ENCODE results near the gene ANKRD28. TPM values are rescaled to one million over a fixed set of nuclear protein-coding genes. Genes with fewer than 3 reads are reported as not detected.
"Not testable (repeated sequence)": the region's sequence is repeated elsewhere in the genome, so short reads cannot be mapped to it uniquely, and the experiment has no call there.

Gene ANKRD28
- 273 and 279 TPM in 2 replicates for total RNA-seq (2014; rRNA removed; shearing (Covaris generic))
- 120 and 151 TPM in 2 replicates for polyA plus RNA-seq (2015; cell fraction: cytosol; rRNA removed)
- polyA plus RNA-seq (2015; cell fraction: nucleus; rRNA removed) = 671 and 692 TPM in 2 replicates

- DNase-seq (ENCODE audit: low read depth, low spot score) = peak; percentile 98
- in situ Hi-C loops (cut with HindIII; ENCODE audit: low pct_unique_long_range_greater_than_20kb, low sequenced_read_pairs) = no loop called here
These were observed at the start of gene ANKRD28 for GRCh38 chr3:15797642-15798303. Gene ANKRD28 (minus strand): TSS chr3:15797979. CDS start chr3:15796521, 1,458 bp downstream.

- in situ Hi-C loops (cut with HindIII; ENCODE audit: low pct_unique_long_range_greater_than_20kb, low sequenced_read_pairs) = no loop called here
- DNase-seq (ENCODE audit: low read depth, low spot score) = no peak
These were observed 49.5 kb upstream of the ANKRD28 start for GRCh38 chr3:15847239-15847638.

DNA sequence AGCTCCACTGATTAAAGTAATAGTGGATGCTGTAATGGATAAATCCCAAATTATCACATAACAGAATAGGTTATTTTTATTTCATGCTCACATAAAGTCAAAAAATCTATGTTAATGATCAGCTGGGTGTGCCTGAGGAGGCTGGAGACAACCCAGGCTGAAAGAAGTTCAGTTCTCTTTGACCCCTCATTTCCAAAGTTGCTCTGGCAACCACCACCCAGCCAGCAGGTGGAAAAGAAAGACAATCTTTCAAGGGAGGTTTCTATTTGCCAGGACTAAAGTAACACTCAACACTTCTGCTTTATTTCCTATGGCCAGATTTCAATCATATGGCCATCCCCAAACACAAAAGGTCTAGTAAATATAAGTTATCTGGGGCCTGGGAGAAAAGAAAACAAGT is 48.8 kb upstream of the ANKRD28 start:
- no peak for DNase-seq (ENCODE audit: low read depth, low spot score)
- in situ Hi-C loops (cut with HindIII; ENCODE audit: low pct_unique_long_range_greater_than_20kb, low sequenced_read_pairs) = no loop called here

- in situ Hi-C loops (cut with HindIII; ENCODE audit: low pct_unique_long_range_greater_than_20kb, low sequenced_read_pairs) = no loop called here
These were observed 47.7 kb upstream of the ANKRD28 start for GRCh38 chr3:15845475-15845874.

GRCh38 chr3:15844889-15845288 is 47.1 kb upstream of the ANKRD28 start:
- DNase-seq (ENCODE audit: low read depth, low spot score) = no peak
- in situ Hi-C loops (cut with HindIII; ENCODE audit: low pct_unique_long_range_greater_than_20kb, low sequenced_read_pairs) = no loop called here

More at GRCh38 chr3:15845475-15845874, 47.7 kb upstream of the ANKRD28 start:
- no peak for DNase-seq (ENCODE audit: low read depth, low spot score)

GRCh38 chr3:15841091-15841973 is 43.6 kb upstream of the ANKRD28 start:
- DNase-seq (ENCODE audit: low read depth, low spot score); in situ Hi-C loops (cut with HindIII; ENCODE audit: low pct_unique_long_range_greater_than_20kb, low sequenced_read_pairs): not testable (repeated sequence)

- DNase-seq (ENCODE audit: low read depth, low spot score) = no peak
- in situ Hi-C loops (cut with HindIII; ENCODE audit: low pct_unique_long_range_greater_than_20kb, low sequenced_read_pairs) = no loop called here
These were observed 41.8 kb upstream of the ANKRD28 start for GRCh38 chr3:15839568-15839967.

GRCh38 chr3:15831927-15832326 is 34.1 kb upstream of the ANKRD28 start:
- DNase-seq (ENCODE audit: low read depth, low spot score) = no peak
- in situ Hi-C loops (cut with HindIII; ENCODE audit: low pct_unique_long_range_greater_than_20kb, low sequenced_read_pairs) = no loop called here

DNA sequence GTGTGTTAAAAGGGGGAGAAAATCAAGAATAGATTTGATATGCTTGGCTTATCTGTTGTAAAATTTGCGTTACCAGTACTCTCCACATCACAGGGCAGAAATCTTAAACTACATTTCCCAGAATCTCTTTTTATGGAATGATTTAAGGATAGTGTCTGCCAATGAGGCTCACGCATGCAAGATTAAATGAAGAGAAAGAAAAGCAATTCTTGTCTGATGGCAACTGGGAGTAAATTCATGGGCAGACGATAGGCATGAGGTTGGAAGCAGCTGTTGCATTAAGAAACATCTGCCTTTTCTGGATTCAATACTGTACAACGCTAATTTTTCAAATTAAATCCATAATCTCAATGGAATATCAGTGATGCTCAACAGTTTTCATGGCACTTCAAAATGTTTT is 27.2 kb upstream of the ANKRD28 start:
- in situ Hi-C loops (cut with HindIII; ENCODE audit: low pct_unique_long_range_greater_than_20kb, low sequenced_read_pairs) = no loop called here
- no peak for DNase-seq (ENCODE audit: low read depth, low spot score)

DNA sequence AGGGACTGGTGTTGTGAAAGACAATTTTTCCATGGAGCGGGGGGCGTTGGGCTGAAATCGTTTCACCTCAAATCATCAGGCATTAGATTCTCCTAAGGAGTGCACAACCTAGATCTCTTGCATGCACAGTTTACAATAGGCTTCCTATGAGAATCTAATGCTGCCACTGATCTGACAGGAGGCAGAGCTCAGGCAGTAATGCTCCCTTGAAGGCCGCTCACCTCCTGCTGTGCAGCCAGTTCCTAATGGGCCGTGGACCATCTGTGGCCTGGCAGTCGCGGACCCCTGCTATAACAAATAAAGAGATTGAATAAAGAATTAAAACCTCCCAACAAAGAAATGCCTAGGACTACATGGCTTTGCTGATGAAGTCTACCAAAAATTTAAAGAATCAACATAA is 25.3 kb upstream of the ANKRD28 start:
- in situ Hi-C loops (cut with HindIII; ENCODE audit: low pct_unique_long_range_greater_than_20kb, low sequenced_read_pairs) = no loop called here

DNA sequence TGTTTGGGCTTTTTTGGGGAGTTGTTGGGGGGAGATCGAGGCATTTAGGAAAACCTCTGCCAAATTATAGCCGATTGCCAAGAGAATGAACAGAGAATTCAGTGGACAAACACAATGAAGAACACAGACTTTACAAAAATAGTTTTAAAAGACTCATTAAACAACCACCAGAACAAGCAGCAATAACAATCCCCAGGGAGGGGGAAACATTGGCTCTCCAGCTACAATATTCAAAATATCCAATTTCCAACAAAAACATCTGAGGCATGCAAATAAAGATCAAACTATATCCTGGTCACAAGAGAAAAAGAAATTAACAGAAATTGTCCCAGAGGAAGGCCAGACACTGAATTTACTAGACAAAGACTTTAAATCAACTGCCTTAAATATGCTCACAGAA is 24.5 kb upstream of the ANKRD28 start:
- no peak for DNase-seq (ENCODE audit: low read depth, low spot score)
- in situ Hi-C loops (cut with HindIII; ENCODE audit: low pct_unique_long_range_greater_than_20kb, low sequenced_read_pairs) = no loop called here

More for the DNA sequence above, 25.3 kb upstream of the ANKRD28 start:
- DNase-seq (ENCODE audit: low read depth, low spot score) = no peak

DNA sequence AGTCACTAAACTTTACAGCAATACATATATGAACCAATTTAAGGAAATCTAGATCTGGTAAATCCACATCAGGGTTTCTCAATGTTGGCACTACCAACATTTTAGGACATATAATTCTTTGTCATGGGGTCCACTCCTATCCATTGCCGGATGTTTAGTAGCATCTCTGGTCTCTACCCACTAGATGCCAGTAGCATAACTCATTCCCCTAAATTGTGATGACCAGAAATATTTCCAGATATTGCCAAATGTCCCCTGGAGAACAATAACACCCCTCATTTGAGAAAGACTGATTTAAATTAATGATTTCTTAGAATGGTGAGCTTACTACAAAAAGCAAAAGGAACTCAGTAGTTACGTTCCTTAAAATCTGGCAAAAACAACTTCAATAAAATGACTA is 23.1 kb upstream of the ANKRD28 start:
- in situ Hi-C loops (cut with HindIII; ENCODE audit: low pct_unique_long_range_greater_than_20kb, low sequenced_read_pairs) = no loop called here
- peak; percentile 52 for DNase-seq (ENCODE audit: low read depth, low spot score)

GRCh38 chr3:15819576-15819975 is 21.8 kb upstream of the ANKRD28 start:
- DNase-seq (ENCODE audit: low read depth, low spot score) = no peak
- in situ Hi-C loops (cut with HindIII; ENCODE audit: low pct_unique_long_range_greater_than_20kb, low sequenced_read_pairs) = no loop called here

GRCh38 chr3:15819043-15819442 is 21.3 kb upstream of the ANKRD28 start:
- DNase-seq (ENCODE audit: low read depth, low spot score) = no peak
- in situ Hi-C loops (cut with HindIII; ENCODE audit: low pct_unique_long_range_greater_than_20kb, low sequenced_read_pairs) = no loop called here

DNA sequence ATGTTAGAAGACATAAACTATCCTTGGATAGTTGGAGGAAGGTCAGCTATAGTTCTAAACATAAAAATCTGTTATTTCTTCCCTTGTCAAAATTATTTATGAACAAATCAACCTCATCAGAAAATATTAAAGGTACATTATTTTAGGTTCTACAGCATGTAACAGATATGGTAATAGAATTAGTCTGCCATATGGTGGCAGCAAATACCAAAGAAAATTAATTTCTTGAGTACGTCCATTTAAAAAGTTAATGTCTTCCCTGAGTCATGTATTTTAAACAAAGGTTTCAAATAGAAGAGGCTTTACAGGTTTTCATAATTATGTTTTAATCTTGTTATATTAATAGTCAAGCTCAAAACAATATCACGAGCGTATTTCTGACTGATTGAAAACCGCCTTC is 17.9 kb upstream of the ANKRD28 start:
- in situ Hi-C loops (cut with HindIII; ENCODE audit: low pct_unique_long_range_greater_than_20kb, low sequenced_read_pairs) = no loop called here
- DNase-seq (ENCODE audit: low read depth, low spot score) = peak; percentile 82

DNA sequence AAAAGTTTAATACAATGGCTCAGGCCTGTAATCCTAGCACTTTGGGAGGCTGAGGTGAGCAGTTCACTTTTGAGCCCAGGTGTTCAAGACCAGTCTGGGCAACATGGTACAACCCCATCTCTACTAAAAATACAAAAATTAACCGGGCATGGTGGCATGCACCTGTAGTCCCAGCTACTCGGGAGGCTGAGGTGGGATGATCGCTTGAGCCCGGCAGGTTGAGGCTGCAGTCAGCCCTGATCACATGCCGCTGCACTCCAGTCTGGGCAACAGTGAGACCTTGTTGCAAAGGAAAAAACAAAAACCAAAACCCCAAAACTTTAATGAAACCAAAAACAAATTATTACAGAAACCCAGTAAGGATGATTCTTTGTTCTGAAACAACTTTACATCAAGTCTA is 15.3 kb upstream of the ANKRD28 start:
- in situ Hi-C loops (cut with HindIII; ENCODE audit: low pct_unique_long_range_greater_than_20kb, low sequenced_read_pairs); DNase-seq (ENCODE audit: low read depth, low spot score): not testable (repeated sequence)

GRCh38 chr3:15812183-15812582 is 14.4 kb upstream of the ANKRD28 start:
- peak; percentile 64 for DNase-seq (ENCODE audit: low read depth, low spot score)
- in situ Hi-C loops (cut with HindIII; ENCODE audit: low pct_unique_long_range_greater_than_20kb, low sequenced_read_pairs) = no loop called here

DNA sequence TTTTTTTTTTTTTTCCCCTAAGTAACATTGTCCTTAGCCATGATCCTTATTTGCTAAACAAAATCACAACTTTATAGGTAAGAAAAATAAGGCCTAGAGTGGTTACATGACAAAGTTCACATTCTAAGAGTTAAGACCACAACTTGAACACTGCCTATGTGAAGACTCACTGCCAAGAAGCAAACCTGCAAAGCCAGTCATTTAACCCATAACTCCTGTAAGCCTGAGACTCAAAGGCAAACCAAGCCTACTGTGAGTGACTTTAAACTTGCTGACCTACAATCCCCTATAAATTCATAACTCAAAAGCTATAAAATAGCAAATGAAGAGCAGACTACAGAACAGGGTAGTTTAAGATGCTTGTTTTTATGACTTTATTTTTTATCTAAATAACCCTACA is 12.9 kb upstream of the ANKRD28 start:
- DNase-seq (ENCODE audit: low read depth, low spot score) = no peak
- in situ Hi-C loops (cut with HindIII; ENCODE audit: low pct_unique_long_range_greater_than_20kb, low sequenced_read_pairs) = no loop called here

DNA sequence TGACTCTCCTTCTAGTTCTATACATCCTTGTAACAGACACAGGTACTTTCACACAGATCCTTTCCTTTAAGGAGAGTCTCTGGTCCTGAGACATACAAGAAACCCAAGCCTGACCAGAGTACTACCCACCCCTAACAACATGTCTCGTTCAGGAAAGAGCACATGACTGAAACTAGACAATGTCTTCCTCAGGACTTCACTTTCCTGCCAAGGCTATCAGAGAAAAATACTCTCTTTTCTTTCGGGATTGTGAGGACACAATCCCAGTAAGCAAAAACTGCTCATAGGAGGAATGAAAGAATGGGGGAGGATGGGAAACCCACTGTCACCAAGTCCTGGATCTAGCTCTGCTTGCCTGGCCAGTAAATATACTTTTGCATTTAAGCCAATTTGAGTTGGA is 11.5 kb upstream of the ANKRD28 start:
- DNase-seq (ENCODE audit: low read depth, low spot score) = peak; percentile 76
- in situ Hi-C loops (cut with HindIII; ENCODE audit: low pct_unique_long_range_greater_than_20kb, low sequenced_read_pairs) = no loop called here

Data from SK-MEL-5 (cell line).